ENCODE data around the gene OR4K5.

The OR4K5 gene

DNA sequence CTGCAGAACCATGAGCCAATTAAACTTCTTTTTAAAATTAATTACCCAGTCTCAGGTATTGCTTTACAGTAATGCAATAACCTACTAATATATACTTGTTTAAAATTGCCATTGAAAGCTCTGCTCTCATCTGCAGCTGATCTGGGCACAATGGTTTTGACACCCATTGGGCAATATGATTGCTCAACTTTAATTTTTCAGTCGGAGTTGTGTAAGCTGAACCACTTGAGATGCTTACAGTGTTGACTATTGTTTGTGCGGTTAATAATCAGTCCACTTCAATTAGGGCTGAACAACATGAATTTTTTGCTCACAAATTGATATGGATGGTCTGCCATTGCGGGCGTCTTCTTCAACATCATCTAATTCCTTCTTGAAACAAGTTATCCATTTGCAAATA is 18.0 kb upstream of the OR4K5 start:
- ChIA-PET CTCF (no interaction called here), POLR2A (no interaction called here)
- TF ChIP-seq, protein P1, sequence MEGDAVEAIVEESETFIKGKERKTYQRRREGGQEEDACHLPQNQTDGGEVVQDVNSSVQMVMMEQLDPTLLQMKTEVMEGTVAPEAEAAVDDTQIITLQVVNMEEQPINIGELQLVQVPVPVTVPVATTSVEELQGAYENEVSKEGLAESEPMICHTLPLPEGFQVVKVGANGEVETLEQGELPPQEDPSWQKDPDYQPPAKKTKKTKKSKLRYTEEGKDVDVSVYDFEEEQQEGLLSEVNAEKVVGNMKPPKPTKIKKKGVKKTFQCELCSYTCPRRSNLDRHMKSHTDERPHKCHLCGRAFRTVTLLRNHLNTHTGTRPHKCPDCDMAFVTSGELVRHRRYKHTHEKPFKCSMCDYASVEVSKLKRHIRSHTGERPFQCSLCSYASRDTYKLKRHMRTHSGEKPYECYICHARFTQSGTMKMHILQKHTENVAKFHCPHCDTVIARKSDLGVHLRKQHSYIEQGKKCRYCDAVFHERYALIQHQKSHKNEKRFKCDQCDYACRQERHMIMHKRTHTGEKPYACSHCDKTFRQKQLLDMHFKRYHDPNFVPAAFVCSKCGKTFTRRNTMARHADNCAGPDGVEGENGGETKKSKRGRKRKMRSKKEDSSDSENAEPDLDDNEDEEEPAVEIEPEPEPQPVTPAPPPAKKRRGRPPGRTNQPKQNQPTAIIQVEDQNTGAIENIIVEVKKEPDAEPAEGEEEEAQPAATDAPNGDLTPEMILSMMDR (IDR thresholded peaks at IDR 0.05; ENCODE audit: insufficient read depth, low read length, missing control alignments): no peak
- no peak for DNase-seq (ENCODE audit: low read depth, low spot score)
- no peak overlapping the region for H3K4me3 ChIP-seq (ENCODE audit: low read depth, low read length)

DNA sequence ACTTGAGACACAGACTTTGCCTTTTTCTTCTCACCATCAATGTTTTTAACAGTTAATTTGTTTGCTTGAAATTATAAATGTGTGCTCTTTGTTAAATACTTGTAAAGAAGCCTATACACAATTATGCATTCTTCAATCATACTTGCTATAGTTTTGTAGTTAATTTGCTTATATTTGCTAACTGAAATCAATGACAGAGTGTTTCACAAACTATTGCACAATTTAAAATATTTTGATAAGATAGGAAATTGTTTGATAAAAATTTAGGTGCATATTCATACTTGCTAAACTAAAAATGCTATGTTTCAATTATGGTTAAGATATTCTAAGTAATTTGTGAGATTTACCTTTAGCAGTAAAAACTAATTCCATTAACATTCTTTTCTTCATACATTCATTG is 13.7 kb upstream of the OR4K5 start:
- TF ChIP-seq, protein P1 (IDR thresholded peaks at IDR 0.05; ENCODE audit: insufficient read depth, low read length, missing control alignments): no peak
- CTCF ChIA-PET: no interaction called here

DNA sequence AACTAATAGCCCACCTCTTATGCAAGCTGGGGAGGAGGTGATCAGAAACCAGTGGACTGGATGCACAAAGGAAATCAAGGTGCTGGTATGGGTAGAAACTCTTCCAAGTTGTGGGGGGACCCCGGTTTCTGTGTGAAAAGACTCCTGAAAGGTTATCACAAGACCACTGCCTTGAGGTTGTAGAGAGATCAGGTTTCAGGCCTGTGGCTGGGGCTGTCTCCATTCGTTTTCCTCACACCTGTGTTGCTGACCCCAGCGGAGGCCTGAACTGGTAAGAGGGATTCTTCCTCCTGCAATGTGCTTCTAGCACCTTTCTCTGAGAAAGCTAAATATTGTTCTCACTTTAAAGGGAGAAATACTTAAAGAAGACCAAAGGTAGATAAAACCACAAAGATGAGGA is 9.3 kb upstream of the OR4K5 start:
- ChIA-PET CTCF (no interaction called here), POLR2A (no interaction called here)
- no peak for DNase-seq (ENCODE audit: low read depth, low spot score)
- TF ChIP-seq, protein P1 (IDR thresholded peaks at IDR 0.05; ENCODE audit: insufficient read depth, low read length, missing control alignments): no peak
- H3K4me3 ChIP-seq (ENCODE audit: low read depth, low read length): no peak overlapping the region

More for the DNA sequence above, 13.7 kb upstream of the OR4K5 start:
- no peak overlapping the region for H3K4me3 ChIP-seq (ENCODE audit: low read depth, low read length)
- POLR2A ChIA-PET: no interaction called here
- no peak for DNase-seq (ENCODE audit: low read depth, low spot score)

DNA sequence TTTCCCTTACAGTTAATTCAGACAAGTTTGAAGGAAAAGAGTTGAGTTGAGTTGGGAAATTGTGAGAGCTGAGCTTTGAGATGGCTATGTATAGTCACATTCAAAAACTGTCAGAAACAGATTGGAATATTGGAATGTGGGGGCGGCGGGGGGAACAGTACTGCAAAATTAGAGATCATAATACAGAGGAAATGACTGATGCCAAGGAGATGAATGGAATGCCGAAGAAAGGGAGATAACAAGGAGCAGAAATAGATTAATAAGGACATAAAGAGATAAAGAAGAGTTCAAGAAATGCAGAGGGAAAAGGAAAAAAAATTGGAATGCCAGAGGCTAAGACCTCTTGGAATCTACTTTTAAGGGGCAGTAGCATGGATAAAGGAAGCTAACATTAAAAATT is 3.2 kb upstream of the OR4K5 start:
- TF ChIP-seq, protein P1 (IDR thresholded peaks at IDR 0.05; ENCODE audit: insufficient read depth, low read length, missing control alignments): no peak
- ChIA-PET CTCF (no interaction called here), POLR2A (no interaction called here)
- no peak for DNase-seq (ENCODE audit: low read depth, low spot score)
- no peak overlapping the region for H3K4me3 ChIP-seq (ENCODE audit: low read depth, low read length)

DNA sequence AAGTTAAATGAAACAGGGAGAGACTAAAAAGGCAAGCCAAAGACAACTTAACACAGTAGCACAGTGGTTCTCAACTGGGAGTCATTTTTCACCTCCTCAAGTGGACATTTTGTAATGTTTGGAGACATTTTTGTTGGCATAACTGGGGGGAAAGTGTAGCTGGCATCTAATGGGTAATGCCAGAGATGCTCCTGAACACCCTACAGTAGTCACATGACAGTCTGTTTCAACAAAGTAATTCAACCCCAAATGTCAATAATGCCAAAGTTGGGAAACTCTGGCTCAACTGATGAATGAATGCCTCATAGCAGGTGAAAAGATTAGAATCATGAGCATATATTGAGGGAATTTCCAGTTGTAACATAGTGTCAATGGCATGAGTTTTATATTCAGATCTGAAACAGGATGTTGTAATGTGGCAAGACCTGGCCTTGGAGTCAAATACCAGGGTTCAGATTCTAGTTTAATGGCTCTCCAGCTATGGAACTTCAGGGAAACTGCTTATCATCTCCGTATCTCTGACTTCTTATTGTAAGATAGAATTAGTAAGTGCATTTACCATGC is 2.4 kb upstream of the OR4K5 start:
- no peak for DNase-seq (ENCODE audit: low read depth, low spot score)
- POLR2A ChIA-PET: no interaction called here

DNA sequence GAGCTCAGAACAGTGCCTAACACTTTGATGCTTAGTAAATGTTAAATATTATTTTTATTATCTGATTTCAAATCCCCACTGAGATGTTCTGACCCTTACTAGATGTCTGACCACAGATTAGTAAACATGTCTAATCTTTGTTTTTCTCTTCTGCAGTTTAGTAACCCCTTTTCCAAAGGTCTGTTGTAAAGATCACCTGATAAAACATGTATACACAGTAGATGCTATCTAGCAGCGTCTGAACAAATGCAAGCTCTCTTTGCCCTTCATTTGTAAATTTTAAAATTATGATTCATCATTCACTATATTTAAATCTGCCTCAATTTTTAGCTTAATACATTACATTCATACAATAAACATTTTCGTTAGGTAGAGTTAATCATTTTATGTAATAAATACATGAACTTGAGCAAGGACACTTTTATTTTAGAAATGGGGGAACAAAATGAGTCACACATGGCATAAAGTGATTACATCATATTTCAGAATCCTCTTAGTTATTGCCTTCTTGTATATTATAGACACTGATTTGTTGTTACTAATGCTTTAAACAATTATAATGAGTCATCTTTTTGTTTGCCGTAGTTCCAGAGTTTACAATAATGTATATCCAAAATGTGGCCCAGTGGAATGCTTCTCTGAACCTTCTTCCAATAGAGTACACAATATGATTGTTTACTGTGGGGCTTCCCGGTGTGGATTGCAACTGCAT is 1.7 kb upstream of the OR4K5 start:
- TF ChIP-seq, protein P1 (IDR thresholded peaks at IDR 0.05; ENCODE audit: insufficient read depth, low read length, missing control alignments): no peak
- DNase-seq (ENCODE audit: low read depth, low spot score): no peak
- ChIA-PET POLR2A (no interaction called here), CTCF (no interaction called here)
- H3K4me3 ChIP-seq (ENCODE audit: low read depth, low read length): no peak overlapping the region

More for the DNA sequence above, 2.4 kb upstream of the OR4K5 start:
- TF ChIP-seq, protein P1 (IDR thresholded peaks at IDR 0.05; ENCODE audit: insufficient read depth, low read length, missing control alignments): no peak
- no peak overlapping the region for H3K4me3 ChIP-seq (ENCODE audit: low read depth, low read length)
- CTCF ChIA-PET: no interaction called here
